Stimulated activated CD8-positive, alpha-beta memory T cell treated with anti-CD3 and anti-CD28 coated beads, Interleukin-12 subunit alpha, Interleukin-12 subunit beta, amount 100 ng/mL, for 24 hours (primary cell): Measurements from ENCODE around the gene SYMPK.

Experiments
- DNase-seq: peaks from one replicate; pipeline ENCODE4 v3.0.0-alpha.2; 2020; ENCODE audit errors: extremely low read depth

Gene SYMPK

DNA sequence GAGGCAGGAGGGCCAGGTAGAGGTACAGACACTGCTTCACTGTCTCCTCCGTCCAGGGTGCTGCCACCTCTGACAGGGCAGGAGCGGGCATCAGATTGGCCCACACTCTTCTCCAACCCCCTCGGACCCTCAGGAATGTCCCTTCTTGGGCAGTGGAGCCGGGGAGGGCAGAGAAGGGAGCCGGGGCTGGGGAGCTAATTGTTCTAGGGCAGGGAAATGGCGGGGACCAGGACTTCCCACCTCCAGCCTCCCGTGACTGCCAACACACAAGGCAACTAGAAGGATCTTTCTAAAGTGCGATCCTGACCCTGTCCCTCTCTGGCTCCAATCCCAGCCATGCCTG is 37.7 kb downstream of the SYMPK start:
- DNase-seq = no peak

- DNase-seq = no peak
These were observed 38.2 kb downstream of the SYMPK start for GRCh38 chr19:45824531-45825262.

DNA sequence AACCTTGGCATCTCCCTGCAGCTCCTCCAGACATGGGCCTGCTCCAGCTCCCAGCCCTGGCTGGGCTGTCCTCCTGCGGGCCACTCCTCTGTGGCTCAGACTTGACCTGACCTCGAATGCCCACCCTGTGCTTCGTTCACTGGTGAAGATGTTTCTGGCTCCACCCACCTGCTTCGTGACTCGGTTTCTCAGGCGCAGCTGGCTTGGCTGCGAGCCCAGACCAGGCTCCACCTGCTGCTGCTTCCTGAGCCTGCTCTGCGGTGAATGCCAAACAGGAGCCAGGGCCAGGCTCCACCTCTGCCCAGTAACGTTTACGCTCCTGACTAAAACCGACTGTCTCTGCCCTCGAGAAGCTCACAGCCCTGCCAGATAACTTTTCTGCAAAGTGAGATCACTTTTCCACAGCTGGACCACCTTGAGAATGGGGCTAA is 38.9 kb downstream of the SYMPK start:
- DNase-seq = no peak

- no peak for DNase-seq
These were observed 39.8 kb downstream of the SYMPK start for GRCh38 chr19:45823182-45823581.

GRCh38 chr19:45822716-45823115 is 40.2 kb downstream of the SYMPK start:
- DNase-seq = no peak

DNA sequence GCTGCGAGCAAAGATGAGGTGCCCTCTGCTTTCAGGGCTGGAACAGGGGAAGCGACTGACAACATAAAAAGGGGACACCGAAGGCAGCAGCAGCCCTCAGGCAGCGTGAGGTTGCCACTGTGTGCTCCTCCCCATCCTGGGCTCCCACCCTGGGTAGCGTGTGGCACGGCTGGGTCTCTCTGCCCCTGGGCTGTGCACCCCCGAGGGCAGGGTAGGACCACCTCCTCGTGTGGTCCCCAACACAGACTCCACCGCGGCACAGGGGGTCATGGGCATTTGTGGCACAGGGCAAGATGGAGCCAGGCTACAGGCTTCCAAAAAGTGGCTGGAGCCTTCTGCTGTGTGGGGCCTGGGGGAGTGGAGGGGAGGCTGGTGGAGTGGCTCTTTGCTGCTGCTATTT is 41.4 kb downstream of the SYMPK start:
- DNase-seq = no peak

GRCh38 chr19:45821103-45821521 is 41.8 kb downstream of the SYMPK start:
- no peak for DNase-seq

DNA sequence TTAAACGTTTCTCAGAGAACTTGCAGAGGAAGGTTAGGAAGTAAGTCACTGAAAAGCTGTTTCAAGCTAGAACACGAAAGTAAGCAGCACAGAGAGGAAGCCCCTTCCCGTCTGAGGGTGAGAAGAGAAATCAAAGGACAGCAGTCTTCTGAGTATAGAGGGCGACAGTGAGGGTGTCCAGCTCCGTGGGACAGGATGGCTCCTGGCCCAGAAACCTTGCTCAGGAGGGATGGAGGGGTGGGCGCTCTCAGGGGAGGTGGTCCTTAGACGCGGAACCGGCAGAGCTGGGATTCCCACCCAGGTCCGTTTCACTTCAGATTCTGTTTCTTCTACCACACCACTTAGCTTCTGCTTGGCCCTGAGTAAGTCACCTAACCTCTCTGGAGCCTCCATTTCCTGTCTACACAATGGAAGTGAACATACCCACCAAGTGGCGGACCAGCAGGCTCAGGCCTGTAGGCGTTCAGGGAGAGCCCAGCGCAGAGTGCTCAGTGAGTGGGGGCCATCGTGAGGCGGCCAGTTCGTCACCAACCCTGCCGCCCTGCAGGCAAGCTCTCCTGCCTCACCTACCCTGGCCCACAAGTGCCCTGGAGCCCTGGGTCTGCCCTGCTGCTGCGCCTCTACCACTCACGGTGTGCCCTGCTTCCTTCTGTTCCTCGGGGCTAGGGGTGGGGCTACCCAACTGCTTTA is 42.4 kb downstream of the SYMPK start:
- no peak for DNase-seq

- no peak for DNase-seq
These were observed 43.2 kb downstream of the SYMPK start for GRCh38 chr19:45819769-45820168.

GRCh38 chr19:45817725-45818301 is 45.1 kb downstream of the SYMPK start:
- DNase-seq = no peak

GRCh38 chr19:45817010-45817724 is 45.8 kb downstream of the SYMPK start:
- DNase-seq = peak; percentile 90

- no peak for DNase-seq
These were observed 46.5 kb downstream of the SYMPK start for GRCh38 chr19:45816236-45817009.

DNA sequence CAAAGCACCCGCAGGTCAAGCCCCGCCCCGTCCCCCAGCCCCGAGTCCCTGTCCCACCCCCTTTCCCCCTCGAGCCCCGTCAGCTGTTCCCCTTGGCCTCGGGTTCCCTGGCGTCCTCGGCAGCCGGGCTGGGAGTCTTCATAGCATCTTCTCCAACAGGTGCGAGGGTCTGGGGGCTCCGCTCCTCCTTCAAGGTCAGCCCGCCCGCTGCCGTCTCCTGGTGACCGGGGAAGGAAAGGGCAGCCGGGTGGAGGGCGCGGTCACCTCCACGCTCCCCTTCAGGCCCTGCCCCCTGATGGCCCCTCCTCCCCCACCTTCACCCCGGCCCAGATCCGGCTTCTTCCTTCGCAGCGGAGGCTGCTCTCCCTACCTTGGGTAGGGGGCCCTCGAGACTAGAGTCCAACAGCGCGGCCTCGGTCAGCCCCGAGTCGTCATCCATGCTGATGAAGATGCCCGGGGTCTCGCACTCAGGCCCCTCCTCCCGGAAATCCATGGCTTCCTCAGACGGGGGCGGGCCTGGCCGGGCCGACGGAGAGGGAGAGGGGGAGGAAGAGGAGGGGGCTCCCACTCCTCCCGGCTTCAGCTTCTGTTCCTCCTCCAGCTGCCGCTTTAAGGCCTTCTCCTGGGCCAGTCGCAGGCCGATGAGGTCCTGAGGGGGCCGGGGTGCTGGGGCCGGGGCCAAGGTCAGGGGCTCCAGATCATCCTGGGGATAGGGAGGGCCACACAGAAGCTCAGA is 47.3 kb downstream of the SYMPK start:
- DNase-seq = no peak

DNA sequence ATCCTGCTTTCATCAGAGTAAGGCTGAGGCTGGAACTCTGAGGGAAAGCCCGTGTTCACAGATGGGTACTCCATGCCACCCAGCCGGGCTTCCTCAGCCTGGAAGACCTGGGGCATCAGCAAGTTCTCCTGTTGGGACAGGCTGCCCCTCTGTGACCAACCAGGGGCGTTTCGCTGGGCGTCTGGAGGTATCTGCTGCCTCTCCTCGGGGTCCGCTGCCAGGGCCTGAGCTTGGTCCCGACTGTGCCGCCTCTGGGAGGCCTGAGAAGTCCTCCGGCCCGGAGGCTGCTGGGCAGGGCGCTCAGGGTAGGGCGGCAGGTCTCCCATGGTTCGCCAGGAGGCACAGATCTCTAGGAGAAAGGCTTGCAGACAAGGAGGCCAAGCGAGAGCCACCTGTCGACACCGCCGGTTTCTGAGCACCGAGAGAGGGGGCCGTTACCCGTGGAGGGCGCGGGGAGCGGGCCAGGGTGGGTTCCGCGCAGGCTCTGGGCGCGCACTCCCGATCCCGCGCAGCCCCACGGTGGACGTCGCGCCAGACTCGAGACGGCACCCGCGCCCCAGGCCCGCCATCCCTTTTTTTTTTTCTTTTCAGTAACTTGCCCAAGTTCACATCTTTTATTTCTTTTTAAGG is 48.0 kb downstream of the SYMPK start, which contains the start of gene RSPH6A:
RSPH6A (minus strand) TSS at position 458 of the 630 bp plus-strand sequence; CDS start at position 326, 132 bp downstream.
- DNase-seq = no peak

DNA sequence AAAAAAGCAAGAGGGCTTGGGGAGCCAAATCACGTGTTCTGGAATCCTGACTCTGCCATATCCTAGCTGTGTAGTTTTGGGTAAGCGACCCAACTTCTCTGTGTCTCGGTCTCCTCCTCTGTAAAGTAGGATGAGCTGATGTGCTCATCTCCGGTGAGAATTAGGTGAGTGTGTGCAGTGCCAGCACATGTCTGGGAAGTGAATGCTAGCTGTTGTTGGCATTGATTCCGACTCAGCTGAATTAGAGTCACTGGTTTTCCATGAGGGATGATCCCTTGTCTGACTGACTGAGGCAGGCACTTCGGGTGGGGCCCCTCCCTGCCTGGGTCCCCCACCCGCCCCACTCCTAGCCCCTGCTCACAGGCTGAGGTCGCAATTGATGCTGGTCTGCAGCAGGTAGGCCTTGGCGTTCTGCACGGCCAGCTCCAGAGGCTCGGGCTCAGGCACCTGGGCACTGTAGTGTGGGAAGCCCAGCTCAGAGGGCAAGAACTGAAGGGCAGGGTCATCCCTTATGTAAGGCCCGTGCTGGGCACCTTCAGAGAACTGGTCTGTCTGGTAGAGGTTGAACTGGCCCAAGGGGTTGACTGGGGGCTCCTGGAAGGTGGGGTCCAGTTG is 48.7 kb downstream of the SYMPK start:
- no peak for DNase-seq

DNA sequence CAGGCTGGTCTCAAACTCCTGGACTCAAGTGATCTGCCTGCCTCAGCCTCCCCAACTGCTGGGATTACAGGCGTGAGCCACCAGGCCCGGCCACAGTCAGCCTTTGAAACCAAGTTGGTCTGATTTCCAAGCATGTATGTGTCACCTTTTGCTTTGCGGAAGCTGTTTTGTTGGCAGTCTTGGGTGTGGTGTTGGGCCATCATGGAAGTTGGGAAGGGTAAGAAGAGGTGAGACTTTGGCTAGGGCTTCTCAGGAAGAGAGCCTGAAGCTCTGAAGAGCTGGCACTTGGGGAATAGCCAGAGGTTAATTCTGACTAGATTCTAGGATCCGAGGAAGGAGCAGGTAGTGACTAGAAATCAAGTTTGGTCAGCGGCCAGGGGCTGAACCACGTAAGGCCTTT is 50.6 kb downstream of the SYMPK start:
- DNase-seq = no peak

GRCh38 chr19:45809643-45810159 is 53.2 kb downstream of the SYMPK start:
- DNase-seq = no peak

DNA sequence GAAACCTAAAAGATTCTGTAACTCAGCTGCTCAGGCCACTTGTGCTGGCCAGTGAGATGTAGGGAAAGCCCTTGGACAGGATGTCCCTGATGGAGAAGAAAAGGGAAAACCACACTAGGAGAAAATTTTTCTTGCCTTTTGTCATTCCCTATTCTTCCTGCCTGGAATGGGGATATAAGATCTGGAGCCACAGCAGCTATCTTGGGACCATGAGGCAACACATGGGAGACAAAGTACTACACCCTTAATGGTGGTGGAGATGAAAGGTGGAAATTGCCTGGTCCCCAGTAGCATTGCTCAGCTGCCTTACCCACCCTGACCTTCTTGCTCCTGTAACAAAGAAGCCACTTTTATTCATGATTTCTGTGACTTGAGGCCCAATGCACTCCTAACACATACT is 57.2 kb downstream of the SYMPK start:
- no peak for DNase-seq

GRCh38 chr19:45804959-45805230 is 58.1 kb downstream of the SYMPK start:
- DNase-seq = no peak
